Mesenchymal stem cell (in vitro differentiated cells and primary cell): Measurements from ENCODE around the gene EHD4.
A peak's percentile ranks its signal among the peaks of the same experiment; 100 is the strongest.

Experiments
- DNase-seq: peaks from one replicate; pipeline ENCODE4 v3.0.0-alpha.2; 2013
- H2AFZ ChIP-seq: one replicate; pipeline ENCODE4 v1.6.1; 2013; ENCODE audit warnings: low read depth, mild to moderate bottlenecking, control low read depth, inconsistent platforms, low read length, moderate library complexity
- H2AK5ac ChIP-seq: 2 replicates; pipeline ENCODE4 v1.6.1; 2013; ENCODE audit warnings: low read length, moderate library complexity, mild to moderate bottlenecking, inconsistent platforms; ENCODE audit not compliant: severe bottlenecking
- H2BK120ac ChIP-seq: one replicate; pipeline ENCODE4 v1.6.1; 2013; ENCODE audit warnings: low read depth, mild to moderate bottlenecking, inconsistent platforms, low read length, moderate library complexity
- H2BK12ac ChIP-seq, 2 experiments: one replicate each; pipeline ENCODE4 v1.6.1; 2013; ENCODE audit warnings: inconsistent platforms in 2 of 2, low read length in 2 of 2, mild to moderate bottlenecking in 2 of 2, moderate library complexity in 2 of 2, control low read depth in 1 of 2
- H2BK15ac ChIP-seq: one replicate; pipeline ENCODE4 v1.6.1; 2013; ENCODE audit warnings: mild to moderate bottlenecking, low read depth, inconsistent platforms; ENCODE audit not compliant: poor library complexity, severe bottlenecking
- H2BK5ac ChIP-seq: 2 replicates; pipeline ENCODE4 v1.6.1; 2013; ENCODE audit warnings: low read depth, mild to moderate bottlenecking, low read length, control low read depth, inconsistent platforms; ENCODE audit not compliant: poor library complexity, severe bottlenecking
- H3K14ac ChIP-seq, 2 experiments: one replicate each; pipeline ENCODE4 v1.6.1; 2013; ENCODE audit warnings: inconsistent platforms in 2 of 2, low read length in 2 of 2, control low read depth in 1 of 2, mild to moderate bottlenecking in 1 of 2, moderate library complexity in 1 of 2
- H3K18ac ChIP-seq, 2 experiments: one replicate each; pipeline ENCODE4 v1.6.1; 2013; ENCODE audit warnings: inconsistent platforms in 2 of 2, low read length in 2 of 2, control low read depth in 1 of 2, low read depth in 1 of 2, mild to moderate bottlenecking in 1 of 2
- H3K23ac ChIP-seq, 2 experiments: one replicate each; pipeline ENCODE4 v1.6.1; 2013; ENCODE audit warnings: inconsistent platforms in 2 of 2, low read length in 2 of 2, mild to moderate bottlenecking in 2 of 2, moderate library complexity in 2 of 2, control low read depth in 1 of 2
- H3K27ac ChIP-seq: 2 replicates; pipeline ENCODE4 v1.5.1; 2013; ENCODE audit warnings: mild to moderate bottlenecking, moderate library complexity, low read length, control low read depth, inconsistent platforms; ENCODE audit not compliant: poor library complexity, severe bottlenecking
- H3K27me3 ChIP-seq, 2 experiments: 2 replicates each; pipeline versions ENCODE4 v1.6.1 to v1.7.0; 2013; ENCODE audit warnings: low read length in 2 of 2, mild to moderate bottlenecking in 2 of 2, moderate library complexity in 2 of 2, control low read depth in 1 of 2, inconsistent platforms in 1 of 2; ENCODE audit not compliant: control insufficient read depth in 1 of 2, insufficient read depth in 1 of 2
- H3K36me3 ChIP-seq, 2 experiments: 2 replicates each; pipeline versions ENCODE4 v1.6.1 to v1.7.0; 2013; ENCODE audit warnings: low read length in 2 of 2, control low read depth in 1 of 2, inconsistent platforms in 1 of 2, low read depth in 1 of 2, mild to moderate bottlenecking in 1 of 2; ENCODE audit not compliant: insufficient read depth in 2 of 2, control insufficient read depth in 1 of 2
- H3K4ac ChIP-seq, 2 experiments: one replicate each; pipeline ENCODE4 v1.6.1; 2013; ENCODE audit warnings: inconsistent platforms in 2 of 2, low read length in 2 of 2, mild to moderate bottlenecking in 2 of 2, moderate library complexity in 2 of 2, control low read depth in 1 of 2, low read depth in 1 of 2
- H3K4me1 ChIP-seq: 2 replicates; pipeline ENCODE4 v1.6.1; 2013; ENCODE audit warnings: low read depth, low read length, control low read depth; ENCODE audit not compliant: control insufficient read depth, insufficient read depth
- H3K4me2 ChIP-seq: 2 replicates; pipeline ENCODE4 v1.6.1; 2013; ENCODE audit warnings: low read length, mild to moderate bottlenecking, inconsistent platforms; ENCODE audit not compliant: poor library complexity, severe bottlenecking
- H3K4me3 ChIP-seq, 2 experiments: 2 replicates each; pipeline versions ENCODE4 v1.5.1 to v1.7.0; 2013; ENCODE audit warnings: low read length in 2 of 2, mild to moderate bottlenecking in 2 of 2, control low read depth in 1 of 2, low read depth in 1 of 2; ENCODE audit not compliant: insufficient read depth in 1 of 2
- H3K79me1 ChIP-seq: replicated peaks from 2 replicates; pipeline ENCODE4 v1.6.1; 2013; ENCODE audit warnings: mild to moderate bottlenecking, control low read depth, low read length, inconsistent platforms; ENCODE audit not compliant: poor library complexity, severe bottlenecking
- H3K9ac ChIP-seq: 2 replicates; pipeline ENCODE4 v1.7.0; 2013; ENCODE audit warnings: mild to moderate bottlenecking, low read length, moderate library complexity
- H3K9me3 ChIP-seq: 2 replicates; pipeline ENCODE4 v1.7.0; 2013; ENCODE audit warnings: mild to moderate bottlenecking, low read length; ENCODE audit not compliant: control insufficient read depth
- H4K8ac ChIP-seq: one replicate; pipeline ENCODE4 v1.6.1; 2013; ENCODE audit warnings: inconsistent platforms, mild to moderate bottlenecking, low read length, moderate library complexity
- H4K91ac ChIP-seq: one replicate; pipeline ENCODE4 v1.6.1; 2013; ENCODE audit warnings: mild to moderate bottlenecking, low read length, inconsistent platforms
- WGBS: methylation state at CpG from one replicate; pipeline ENCODE4 v1.1.7; 2013; ENCODE audit warnings: mixed read lengths; 5-methylcytosine and 5-hydroxymethylcytosine counted together

The EHD4 gene

DNA sequence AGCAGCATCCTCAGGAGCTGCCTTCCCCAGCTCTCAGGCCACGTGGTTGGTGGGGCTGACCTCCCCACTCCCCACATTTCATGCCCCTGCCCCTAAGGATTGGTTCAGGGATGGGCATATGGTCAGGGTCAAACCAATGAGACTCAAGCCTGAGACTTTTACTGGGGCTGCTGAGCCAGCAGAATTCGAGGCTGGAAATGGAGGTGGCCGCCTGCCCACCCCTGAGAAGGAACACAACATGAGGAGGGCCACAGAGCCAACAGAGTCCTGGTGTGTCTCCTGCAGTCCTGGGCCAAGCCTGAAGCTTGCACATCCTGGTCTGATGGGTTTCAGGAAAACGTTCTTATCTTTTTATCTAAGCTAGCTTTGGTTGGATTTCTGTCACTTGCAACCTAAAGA lies 5.9 kb downstream of the EHD4 start:
- H2BK120ac ChIP-seq, result no peak overlapping the region
- H3K9me3 ChIP-seq, result no peaks in the 10 kb centered on the region
- no peaks in the 10 kb centered on the region for H3K79me1 ChIP-seq
- H4K91ac ChIP-seq, result peak overlapping the region; percentile 37
- no peak overlapping the region for H2AFZ ChIP-seq
- no peak overlapping the region for H3K4me2 ChIP-seq
- H4K8ac ChIP-seq, result peak overlapping the region; percentile 9
- H3K36me3 ChIP-seq, result peaks cover 0 to 13% of the 10 kb centered on the region in 2 experiments
- H3K18ac ChIP-seq, result no peak overlapping the region
- H3K9ac ChIP-seq, result no peak overlapping the region
- H2BK12ac ChIP-seq, result no peak overlapping the region
- H3K4me1 ChIP-seq, result peaks cover 25% of the 10 kb centered on the region
- DNase-seq, result no peak
- peak overlapping the region; percentile 40 for H2AK5ac ChIP-seq
- no peak overlapping the region for H3K14ac ChIP-seq
- H3K4ac ChIP-seq, result no peak overlapping the region
- H2BK15ac ChIP-seq, result no peak overlapping the region
- H3K27ac ChIP-seq, result no peak overlapping the region
- no peak overlapping the region for H3K4me3 ChIP-seq
- no peak overlapping the region for H2BK5ac ChIP-seq
- whole genome bisulfite sequencing, result 84% methylated on average over 4 of the region's 4 CpGs
- H3K27me3 ChIP-seq, result no peaks in the 10 kb centered on the region
- H3K23ac ChIP-seq, result no peak overlapping the region

DNA sequence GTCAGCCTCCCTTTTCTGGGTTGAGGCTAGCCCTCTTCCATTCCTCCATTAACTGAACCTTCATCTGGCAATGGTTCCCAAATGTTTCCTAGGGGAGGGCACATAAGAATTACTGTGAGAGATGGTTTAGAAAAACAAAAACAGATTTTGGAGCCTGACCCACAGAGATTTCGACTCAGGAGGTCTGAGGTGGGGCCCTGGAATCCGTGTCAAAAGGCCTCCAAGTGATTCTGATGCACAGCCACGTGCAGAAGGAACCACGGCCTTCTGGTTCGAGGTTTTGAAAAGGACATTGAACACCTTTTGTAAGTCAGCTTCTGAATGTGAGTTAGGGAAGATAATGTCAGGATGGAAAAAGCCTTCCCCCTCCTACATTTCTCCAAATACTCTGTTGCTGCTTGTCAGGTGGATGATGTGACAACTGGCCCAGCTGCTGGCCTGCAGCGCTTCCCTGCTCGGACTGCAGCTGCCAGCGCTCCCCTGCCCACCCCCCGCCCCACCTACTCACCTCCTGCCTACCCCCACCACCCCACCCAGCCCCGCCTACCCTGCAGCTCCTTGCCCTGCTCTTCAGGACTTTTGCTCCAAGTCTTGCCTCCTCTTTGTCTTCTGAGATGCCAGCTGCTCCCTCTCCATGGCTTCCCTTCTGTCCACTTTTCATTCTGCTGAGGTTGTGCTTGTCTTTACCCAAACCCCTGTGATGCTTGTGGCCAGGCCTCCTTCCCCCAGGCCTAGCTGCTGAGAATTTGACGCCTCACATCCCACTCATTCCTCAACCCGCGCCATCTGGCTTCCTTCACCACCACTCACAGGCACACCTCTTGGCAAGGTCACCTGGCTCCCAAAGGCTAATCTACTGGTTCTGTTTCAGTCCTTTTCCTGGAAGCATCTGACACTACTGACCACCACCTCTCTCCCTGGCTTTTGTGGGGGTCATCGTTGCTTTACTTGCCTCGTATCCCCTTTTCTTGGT lies 6.6 kb downstream of the EHD4 start:
- no peak overlapping the region for H2BK5ac ChIP-seq
- H2BK120ac ChIP-seq, result no peak overlapping the region
- no peak overlapping the region for H3K4me2 ChIP-seq
- no peak overlapping the region for H2BK15ac ChIP-seq
- H2AK5ac ChIP-seq, result peak overlapping the region; percentile 94
- no peak for DNase-seq
- H3K79me1 ChIP-seq, result no peaks in the 10 kb centered on the region
- WGBS, result 93% methylated on average over 14 of the region's 15 CpGs
- no peak overlapping the region for H3K4me3 ChIP-seq
- no peaks in the 10 kb centered on the region for H3K9me3 ChIP-seq
- no peak overlapping the region for H3K18ac ChIP-seq
- no peak overlapping the region for H3K9ac ChIP-seq
- H3K4ac ChIP-seq, result no peak overlapping the region
- H4K8ac ChIP-seq, result no peak overlapping the region
- H3K14ac ChIP-seq, result no peak overlapping the region
- H3K27ac ChIP-seq, result peak overlapping the region; percentile 11
- peaks cover 25% of the 10 kb centered on the region for H3K4me1 ChIP-seq
- H4K91ac ChIP-seq, result no peak overlapping the region
- no peak overlapping the region for H2AFZ ChIP-seq
- H3K27me3 ChIP-seq, result no peaks in the 10 kb centered on the region
- H3K36me3 ChIP-seq, result peaks cover 0 to 13% of the 10 kb centered on the region in 2 experiments
- no peak overlapping the region for H3K23ac ChIP-seq
- H2BK12ac ChIP-seq, result no peak overlapping the region

- no peaks in the 10 kb centered on the region for H3K9me3 ChIP-seq
- H3K4ac ChIP-seq, result no peak overlapping the region
- H3K23ac ChIP-seq, result no peak overlapping the region
- H4K8ac ChIP-seq, result no peak overlapping the region
- DNase-seq, result no peak
- H4K91ac ChIP-seq, result no peak overlapping the region
- no peak overlapping the region for H3K4me3 ChIP-seq
- no peak overlapping the region for H2BK120ac ChIP-seq
- H2BK12ac ChIP-seq, result no peak overlapping the region
- no peak overlapping the region for H3K14ac ChIP-seq
- H2BK15ac ChIP-seq, result no peak overlapping the region
- H2AK5ac ChIP-seq, result no peak overlapping the region
- H3K4me2 ChIP-seq, result peak overlapping the region; percentile 19
- H2BK5ac ChIP-seq, result no peak overlapping the region
- H3K9ac ChIP-seq, result no peak overlapping the region
- peaks cover 0 to 19% of the 10 kb centered on the region in 2 experiments for H3K36me3 ChIP-seq
- H3K79me1 ChIP-seq, result no peaks in the 10 kb centered on the region
- no peak overlapping the region for H2AFZ ChIP-seq
- peak overlapping the region; percentile 96 for H3K27ac ChIP-seq
- 82% methylated on average over 1 of the region's 1 CpG for WGBS
- H3K27me3 ChIP-seq, result no peaks in the 10 kb centered on the region
- H3K18ac ChIP-seq, result no peak overlapping the region
- H3K4me1 ChIP-seq, result peaks cover 31% of the 10 kb centered on the region
These were observed 10.7 kb downstream of the EHD4 start for GRCh38 chr15:41961595-41962202.

DNA sequence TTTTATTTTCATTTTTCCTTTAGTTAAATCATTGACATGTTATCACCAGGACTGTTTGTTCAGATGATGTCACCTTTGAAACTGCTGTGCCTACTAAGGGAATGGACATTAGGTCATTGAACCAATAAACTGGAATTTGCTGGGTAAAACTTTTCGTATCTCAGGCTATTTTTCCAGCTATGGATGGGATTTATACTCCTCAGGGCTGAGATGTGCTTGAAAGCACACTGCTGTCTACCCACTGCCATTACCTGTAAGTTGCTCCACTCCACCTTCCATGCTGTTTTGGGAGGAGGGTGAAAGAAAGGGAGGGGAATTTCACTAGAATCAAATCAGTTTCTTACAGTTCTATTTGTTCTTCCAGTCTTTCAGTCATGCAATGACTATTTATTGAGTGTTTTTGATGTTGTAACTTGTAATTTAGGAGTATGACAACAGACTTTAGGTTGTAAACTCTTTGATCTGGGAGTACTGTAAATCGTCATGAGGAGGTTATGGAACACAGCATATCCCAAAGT lies 11.3 kb downstream of the EHD4 start:
- Histone ChIP-seq H4K91ac (no peak overlapping the region), H3K36me3 (peaks cover 0 to 16% of the 10 kb centered on the region in 2 experiments), H3K4me2 (no peak overlapping the region), H2BK5ac (peak overlapping the region; percentile 75), H3K9ac (no peak overlapping the region), H3K4me3 (no peak overlapping the region), H3K27ac (peak overlapping the region; percentile 96), H2BK120ac (no peak overlapping the region), H3K4me1 (peaks cover 27% of the 10 kb centered on the region), H3K23ac (no peak overlapping the region), H2BK15ac (no peak overlapping the region), H4K8ac (no peak overlapping the region), H3K4ac (no peak overlapping the region), H2BK12ac (no peak overlapping the region), H3K18ac (peak overlapping the region in 1 of 2 experiments; percentile 70), H2AK5ac (peak overlapping the region; percentile 74), H2AFZ (no peak overlapping the region), H3K79me1 (no peaks in the 10 kb centered on the region), H3K14ac (no peak overlapping the region), H3K9me3 (no peaks in the 10 kb centered on the region), H3K27me3 (no peaks in the 10 kb centered on the region)
- no peak for DNase-seq
- WGBS, result 60% methylated on average over 2 of the region's 2 CpGs
